ENCODE results near the gene GPR12. TPM values are rescaled to one million over a fixed set of nuclear protein-coding genes. Genes with fewer than 3 reads are reported as not detected.

The GPR12 gene
- total RNA-seq, 2 donors from 2014 or later: not detected

DNA sequence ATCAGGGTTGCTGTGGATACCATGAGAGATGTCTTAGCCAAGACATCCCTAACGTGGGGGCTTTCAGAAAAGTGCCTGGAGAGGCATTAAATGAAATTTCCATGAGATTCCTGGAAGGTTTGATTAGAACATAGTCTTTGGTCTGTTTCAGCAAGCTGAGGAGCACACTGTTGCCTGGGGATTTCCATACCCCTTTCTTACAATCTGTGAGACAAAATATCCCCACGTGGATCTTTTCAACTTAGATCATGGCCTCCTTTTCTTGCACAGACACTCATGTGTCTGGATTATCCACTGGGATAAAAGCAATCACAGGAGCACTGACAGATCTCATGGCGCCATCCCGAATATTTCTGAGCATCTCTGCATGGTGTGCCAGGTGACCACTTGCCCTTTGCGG lies 41.7 kb downstream of the GPR12 start:
- Histone ChIP-seq H3K27ac (ENCODE audit: low read depth, low read length) (no peak overlapping the region), H3K36me3 (ENCODE audit: control insufficient read depth, insufficient read depth, low read length) (no peaks in the 10 kb centered on the region), H3K9me3 (ENCODE audit: control insufficient read depth, low read length) (no peaks in the 10 kb centered on the region), H3K4me3 (ENCODE audit: low read length) (no peak overlapping the region), H3K27me3 (ENCODE audit: control insufficient read depth, insufficient read depth, low read length, poor library complexity, severe bottlenecking) (no peaks in the 10 kb centered on the region), H3K9ac (ENCODE audit: extremely low read depth, low read length, poor library complexity, severe bottlenecking) (no peak overlapping the region), H3K4me1 (ENCODE audit: control insufficient read depth, insufficient read depth, low read length) (no peaks in the 10 kb centered on the region)
- Mint-ChIP-seq H3K4me3 (no peak overlapping the region), H3K27me3 (ENCODE audit: insufficient read depth) (no peaks in the 10 kb centered on the region), H3K9me3 (peaks cover 8% of the 10 kb centered on the region), H3K4me1 (no peaks in the 10 kb centered on the region), H3K36me3 (ENCODE audit: low read depth) (no peaks in the 10 kb centered on the region), H3K27ac (no peak overlapping the region)
- WGBS, 2 experiments (ENCODE audit: insufficient coverage in 1 of 2, insufficient read length in 1 of 2): 88% methylated on average over 4 to 5 of the region's 5 CpGs
- TF ChIP-seq, protein P1, sequence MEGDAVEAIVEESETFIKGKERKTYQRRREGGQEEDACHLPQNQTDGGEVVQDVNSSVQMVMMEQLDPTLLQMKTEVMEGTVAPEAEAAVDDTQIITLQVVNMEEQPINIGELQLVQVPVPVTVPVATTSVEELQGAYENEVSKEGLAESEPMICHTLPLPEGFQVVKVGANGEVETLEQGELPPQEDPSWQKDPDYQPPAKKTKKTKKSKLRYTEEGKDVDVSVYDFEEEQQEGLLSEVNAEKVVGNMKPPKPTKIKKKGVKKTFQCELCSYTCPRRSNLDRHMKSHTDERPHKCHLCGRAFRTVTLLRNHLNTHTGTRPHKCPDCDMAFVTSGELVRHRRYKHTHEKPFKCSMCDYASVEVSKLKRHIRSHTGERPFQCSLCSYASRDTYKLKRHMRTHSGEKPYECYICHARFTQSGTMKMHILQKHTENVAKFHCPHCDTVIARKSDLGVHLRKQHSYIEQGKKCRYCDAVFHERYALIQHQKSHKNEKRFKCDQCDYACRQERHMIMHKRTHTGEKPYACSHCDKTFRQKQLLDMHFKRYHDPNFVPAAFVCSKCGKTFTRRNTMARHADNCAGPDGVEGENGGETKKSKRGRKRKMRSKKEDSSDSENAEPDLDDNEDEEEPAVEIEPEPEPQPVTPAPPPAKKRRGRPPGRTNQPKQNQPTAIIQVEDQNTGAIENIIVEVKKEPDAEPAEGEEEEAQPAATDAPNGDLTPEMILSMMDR (conservative IDR thresholded peaks at IDR 0.05): no peak
- DNase-seq: no peak

DNA sequence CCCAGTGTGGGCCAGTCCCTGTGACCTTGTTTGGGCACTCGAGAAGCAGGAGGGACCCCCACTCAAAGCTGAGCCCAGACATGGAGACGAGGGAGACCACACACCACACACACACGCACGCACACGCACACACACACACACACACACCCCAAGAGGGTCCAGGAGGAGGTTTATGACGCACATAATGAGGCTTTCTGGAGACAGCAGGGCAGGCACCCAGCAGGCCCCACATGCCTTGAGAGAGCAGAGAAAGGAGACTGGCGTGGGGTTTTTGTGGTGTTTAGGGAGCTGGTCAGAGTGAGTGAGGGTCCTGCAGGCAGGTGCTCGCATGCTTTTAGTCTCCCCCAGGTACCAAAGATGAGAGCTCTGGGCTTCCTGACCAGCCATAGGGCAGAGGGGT lies 42.4 kb downstream of the GPR12 start:
- H3K27me3 ChIP-seq (ENCODE audit: control insufficient read depth, insufficient read depth, low read length, poor library complexity, severe bottlenecking): no peaks in the 10 kb centered on the region
- TF ChIP-seq, protein P1 (conservative IDR thresholded peaks at IDR 0.05): no peak
- H3K27ac ChIP-seq (ENCODE audit: low read depth, low read length): no peak overlapping the region
- no peak overlapping the region for H3K9ac ChIP-seq (ENCODE audit: extremely low read depth, low read length, poor library complexity, severe bottlenecking)
- no peaks in the 10 kb centered on the region for H3K4me1 ChIP-seq (ENCODE audit: control insufficient read depth, insufficient read depth, low read length)
- no peaks in the 10 kb centered on the region for H3K36me3 Mint-ChIP-seq (ENCODE audit: low read depth)
- peaks cover 8% of the 10 kb centered on the region for H3K9me3 Mint-ChIP-seq
- no peaks in the 10 kb centered on the region for H3K27me3 Mint-ChIP-seq (ENCODE audit: insufficient read depth)
- H3K4me1 Mint-ChIP-seq: no peaks in the 10 kb centered on the region
- no peaks in the 10 kb centered on the region for H3K36me3 ChIP-seq (ENCODE audit: control insufficient read depth, insufficient read depth, low read length)
- no peak overlapping the region for H3K4me3 Mint-ChIP-seq
- no peaks in the 10 kb centered on the region for H3K9me3 ChIP-seq (ENCODE audit: control insufficient read depth, low read length)
- H3K27ac Mint-ChIP-seq: no peak overlapping the region
- no peak overlapping the region for H3K4me3 ChIP-seq (ENCODE audit: low read length)
- WGBS, 2 experiments (ENCODE audit: insufficient coverage in 1 of 2, insufficient read length in 1 of 2): 83 to 100% methylated on average over 2 to 6 of the region's 8 CpGs
- DNase-seq: no peak

DNA sequence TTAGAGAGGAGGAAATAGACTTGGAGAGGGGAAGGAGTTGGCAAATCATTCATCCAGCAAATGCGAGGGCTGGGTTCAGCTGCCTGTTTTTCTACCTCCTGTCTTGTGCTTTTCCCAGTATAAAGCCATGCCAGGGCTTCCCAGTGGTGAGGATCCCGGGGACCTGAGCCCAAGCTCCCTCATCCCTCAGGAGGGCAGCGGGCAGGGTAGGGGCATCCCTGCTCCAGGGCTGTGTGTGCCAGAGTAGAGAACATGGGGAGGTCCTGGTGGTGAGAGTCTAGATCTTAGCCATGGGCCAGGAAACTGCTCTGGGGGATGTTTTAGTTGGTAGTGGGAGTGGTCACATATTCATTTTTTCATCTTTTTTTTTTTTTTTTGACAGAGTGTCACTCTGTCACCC lies 43.6 kb downstream of the GPR12 start:
- no peak overlapping the region for H3K27ac ChIP-seq (ENCODE audit: low read depth, low read length)
- H3K4me1 Mint-ChIP-seq: no peaks in the 10 kb centered on the region
- no peak for DNase-seq
- H3K27me3 Mint-ChIP-seq (ENCODE audit: insufficient read depth): peaks cover 2% of the 10 kb centered on the region
- no peak overlapping the region for H3K4me3 Mint-ChIP-seq
- TF ChIP-seq, protein P1 (conservative IDR thresholded peaks at IDR 0.05): no peak
- no peaks in the 10 kb centered on the region for H3K27me3 ChIP-seq (ENCODE audit: control insufficient read depth, insufficient read depth, low read length, poor library complexity, severe bottlenecking)
- H3K9me3 ChIP-seq (ENCODE audit: control insufficient read depth, low read length): peaks cover 5% of the 10 kb centered on the region
- H3K9ac ChIP-seq (ENCODE audit: extremely low read depth, low read length, poor library complexity, severe bottlenecking): no peak overlapping the region
- H3K27ac Mint-ChIP-seq: no peak overlapping the region
- peaks cover 13% of the 10 kb centered on the region for H3K9me3 Mint-ChIP-seq
- H3K4me3 ChIP-seq (ENCODE audit: low read length): no peak overlapping the region
- H3K36me3 ChIP-seq (ENCODE audit: control insufficient read depth, insufficient read depth, low read length): no peaks in the 10 kb centered on the region
- H3K36me3 Mint-ChIP-seq (ENCODE audit: low read depth): no peaks in the 10 kb centered on the region
- H3K4me1 ChIP-seq (ENCODE audit: control insufficient read depth, insufficient read depth, low read length): no peaks in the 10 kb centered on the region
- 87 to 100% methylated on average over 1 to 3 of the region's 3 CpGs for WGBS, 2 experiments (ENCODE audit: insufficient coverage in 1 of 2, insufficient read length in 1 of 2)

Measured in endodermal cell (in vitro differentiated cells).